Effector memory CD8-positive, alpha-beta T cell (primary cell): ENCODE data around the gene SLC39A11.

ENCODE experiments used
- ATAC-seq: fragments of 150-1000 bp; cut with Tn5 transposase; replicated peaks from 2 replicates; pipeline ENCODE4 v1.10.0; 2021; ENCODE audit warnings: mild to moderate bottlenecking, moderate library complexity
- DNase-seq, 3 experiments: peaks; one replicate each; pipeline ENCODE4 v3.0.0; 2021
- H3K27ac Mint-ChIP-seq, 2 donors: one replicate each; pipeline ENCODE4 v1.8.0; 2022; ENCODE audit warnings: mild to moderate bottlenecking in 2 of 2, mixed read lengths in 2 of 2, moderate library complexity in 2 of 2
- H3K27me3 Mint-ChIP-seq, 2 donors: one replicate each; pipeline ENCODE4 v1.8.0; 2022; ENCODE audit warnings: mixed read lengths in 2 of 2
- H3K36me3 Mint-ChIP-seq: one replicate; pipeline ENCODE4 v1.8.0; 2022; ENCODE audit warnings: mild to moderate bottlenecking, moderate library complexity, mixed read lengths; ENCODE audit not compliant: insufficient read depth
- H3K4me1 Mint-ChIP-seq, 2 donors: one replicate each; pipeline ENCODE4 v1.8.0; 2022; ENCODE audit warnings: low read depth in 2 of 2, mixed read lengths in 2 of 2
- H3K4me3 Mint-ChIP-seq, 2 donors: one replicate each; pipeline ENCODE4 v1.8.0; 2022; ENCODE audit warnings: mild to moderate bottlenecking in 2 of 2, mixed read lengths in 2 of 2, moderate library complexity in 2 of 2
- H3K9me3 Mint-ChIP-seq, 2 donors: one replicate each; pipeline ENCODE4 v1.8.0; 2022; ENCODE audit warnings: mixed read lengths in 2 of 2

SLC39A11 gene

DNA sequence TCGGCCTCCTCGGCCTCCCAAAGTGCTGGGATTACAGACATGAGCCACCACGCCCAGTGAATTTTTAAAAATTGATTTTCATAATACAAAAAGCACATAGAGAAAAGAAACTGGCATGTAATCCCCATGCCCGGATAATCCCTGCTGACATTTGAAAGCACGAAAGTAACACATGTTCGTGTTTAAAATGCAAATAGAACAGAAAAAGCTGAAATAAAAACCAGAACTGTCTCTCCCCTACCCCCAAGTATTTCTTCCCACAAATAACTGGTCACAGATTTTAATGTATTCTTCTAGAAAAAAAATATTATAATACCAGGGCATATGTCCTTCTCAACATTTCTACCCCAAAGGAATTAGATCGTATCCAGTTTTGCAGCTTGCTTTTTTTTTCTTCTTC lies 222.9 kb downstream of the SLC39A11 start:
- H3K27ac Mint-ChIP-seq, result no peak overlapping the region

DNA sequence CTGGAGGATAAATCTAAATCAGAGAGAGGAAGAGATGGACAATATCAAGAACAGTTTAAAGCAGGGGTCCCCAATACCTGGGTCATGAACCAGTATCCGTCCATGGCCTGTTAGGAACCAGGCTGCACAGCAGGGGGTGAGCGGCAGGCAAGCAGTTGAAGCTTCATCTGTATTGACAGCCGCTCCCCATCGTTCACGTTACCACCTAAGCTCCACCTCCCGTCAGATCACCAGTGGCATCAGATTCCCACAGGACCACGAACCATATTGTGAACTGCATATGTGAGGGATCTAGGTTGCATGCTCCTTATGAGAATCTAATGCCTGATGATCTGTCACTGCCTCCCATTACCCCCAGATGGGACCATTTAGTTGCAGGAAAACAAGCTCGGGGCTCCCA lies 226.5 kb downstream of the SLC39A11 start:
- no peak for ATAC-seq
- H3K4me1 Mint-ChIP-seq, result peaks cover 4 to 7% of the 10 kb centered on the region in 2 donors
- H3K9me3 Mint-ChIP-seq, result no peaks in the 10 kb centered on the region
- H3K27ac Mint-ChIP-seq, result no peak overlapping the region
- no peak overlapping the region for H3K4me3 Mint-ChIP-seq
- H3K36me3 Mint-ChIP-seq, result peaks cover 6% of the 10 kb centered on the region
- H3K27me3 Mint-ChIP-seq, result no peaks in the 10 kb centered on the region
- DNase-seq, result no peak

More for the DNA sequence above, 222.9 kb downstream of the SLC39A11 start:
- H3K4me1 Mint-ChIP-seq, result peaks cover 2 to 7% of the 10 kb centered on the region in 2 donors
- H3K36me3 Mint-ChIP-seq, result peaks cover 8% of the 10 kb centered on the region
- H3K9me3 Mint-ChIP-seq, result no peaks in the 10 kb centered on the region
- no peaks in the 10 kb centered on the region for H3K27me3 Mint-ChIP-seq
- DNase-seq, result no peak
- no peak for ATAC-seq
- no peak overlapping the region for H3K4me3 Mint-ChIP-seq

DNA sequence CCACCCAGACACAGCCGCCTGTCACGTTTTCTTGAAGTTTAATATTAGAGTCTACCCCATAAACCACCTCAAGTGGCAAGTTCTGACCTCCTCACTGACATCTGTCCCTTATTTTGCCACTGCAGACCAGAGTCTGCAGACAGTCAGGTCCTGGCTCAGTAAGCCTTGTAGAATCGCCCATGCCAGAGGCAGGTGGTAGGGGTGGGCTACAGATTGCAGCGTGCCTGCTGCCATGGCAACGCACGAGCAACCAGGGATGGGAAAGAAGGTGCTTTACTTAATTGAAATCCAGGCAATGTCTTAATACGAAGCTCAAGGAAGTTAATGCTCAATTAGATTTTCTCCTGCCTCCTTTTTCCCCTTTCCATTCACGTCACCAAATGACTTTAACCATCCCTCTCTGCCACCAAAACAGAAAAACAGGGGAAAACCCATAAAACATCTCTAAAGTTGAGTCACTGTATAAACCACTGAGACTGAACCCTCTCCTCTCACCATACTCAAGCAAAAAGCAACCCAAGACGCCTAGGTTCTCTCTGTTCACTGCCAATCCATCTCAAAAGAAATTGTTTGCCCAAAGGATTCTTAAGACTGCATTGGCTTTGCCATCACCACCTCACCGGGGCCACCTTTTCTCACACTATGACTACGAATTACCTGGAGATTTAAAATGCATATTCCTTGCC lies 228.8 kb downstream of the SLC39A11 start:
- DNase-seq (no peak), ATAC-seq (no peak)
- H3K36me3 Mint-ChIP-seq, result peaks cover 3% of the 10 kb centered on the region
- no peaks in the 10 kb centered on the region for H3K9me3 Mint-ChIP-seq
- no peak overlapping the region for H3K27ac Mint-ChIP-seq
- H3K4me3 Mint-ChIP-seq, result no peak overlapping the region
- H3K4me1 Mint-ChIP-seq, result peaks cover 2 to 7% of the 10 kb centered on the region in 2 donors
- H3K27me3 Mint-ChIP-seq, result no peaks in the 10 kb centered on the region

DNA sequence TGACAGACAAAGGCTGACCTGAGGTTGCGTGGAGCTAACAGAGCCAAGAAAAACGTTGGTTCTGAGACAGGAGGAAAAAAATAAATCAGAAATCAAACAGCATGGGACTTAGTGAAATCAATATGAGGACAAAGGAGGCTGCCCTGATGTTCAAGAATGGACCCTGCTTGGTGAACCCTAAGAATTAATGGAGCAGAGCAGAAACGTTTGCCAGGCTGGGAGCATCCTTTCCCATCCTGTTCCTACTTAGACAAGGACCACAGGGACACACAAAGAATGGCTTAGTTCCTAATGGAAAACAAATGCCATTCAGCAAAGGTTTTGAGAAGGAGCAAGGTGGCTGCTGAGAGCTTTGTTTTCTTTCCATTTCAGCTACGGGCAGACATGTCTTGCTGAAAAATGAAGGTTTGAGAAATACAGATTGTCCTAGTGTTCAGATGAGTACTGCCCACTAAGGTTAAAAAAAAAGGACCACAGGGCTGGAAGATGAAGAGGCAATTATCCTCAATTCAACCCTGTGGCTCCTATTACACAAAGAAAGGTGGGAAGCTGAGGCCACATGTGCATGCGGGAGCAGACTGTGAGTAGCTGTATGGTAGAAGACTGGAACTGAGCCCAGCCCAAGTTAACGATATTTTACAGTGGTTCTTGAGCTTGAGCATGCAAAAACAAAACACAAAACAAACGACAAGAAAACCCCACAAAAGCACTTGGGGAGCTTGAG lies 230.1 kb downstream of the SLC39A11 start:
- Mint-ChIP-seq H3K4me1 (peaks cover 2 to 7% of the 10 kb centered on the region in 2 donors), H3K27ac (no peak overlapping the region)
- ATAC-seq, result no peak

DNA sequence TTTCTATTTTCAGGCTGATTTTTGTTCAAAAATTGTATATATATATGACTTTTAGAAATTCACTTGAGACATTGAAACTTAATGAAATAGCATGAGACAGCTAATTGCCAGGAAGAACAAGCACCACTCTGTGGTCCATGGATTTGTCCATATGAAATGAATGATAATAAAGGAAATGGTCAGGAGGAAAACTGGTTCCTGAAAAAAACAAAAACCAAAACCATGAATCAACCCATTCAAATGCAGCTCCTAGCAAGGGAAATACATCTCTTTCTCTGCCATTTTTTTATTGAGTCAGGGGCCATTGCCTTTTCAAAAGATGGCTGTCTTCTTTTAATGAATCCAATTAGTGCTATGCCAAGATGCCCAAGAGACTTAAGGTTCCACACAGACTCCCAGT lies 230.7 kb downstream of the SLC39A11 start:
- H3K36me3 Mint-ChIP-seq, result no peaks in the 10 kb centered on the region
- H3K27me3 Mint-ChIP-seq, result no peaks in the 10 kb centered on the region
- H3K27ac Mint-ChIP-seq, result no peak overlapping the region
- no peak for ATAC-seq
- no peak for DNase-seq
- peaks cover 2 to 7% of the 10 kb centered on the region in 2 donors for H3K4me1 Mint-ChIP-seq
- no peak overlapping the region for H3K4me3 Mint-ChIP-seq
- H3K9me3 Mint-ChIP-seq, result no peaks in the 10 kb centered on the region

More for the DNA sequence above, 230.1 kb downstream of the SLC39A11 start:
- peaks cover 3% of the 10 kb centered on the region for H3K36me3 Mint-ChIP-seq
- no peak for DNase-seq
- H3K9me3 Mint-ChIP-seq, result no peaks in the 10 kb centered on the region
- H3K27me3 Mint-ChIP-seq, result no peaks in the 10 kb centered on the region
- H3K4me3 Mint-ChIP-seq, result no peak overlapping the region

DNA sequence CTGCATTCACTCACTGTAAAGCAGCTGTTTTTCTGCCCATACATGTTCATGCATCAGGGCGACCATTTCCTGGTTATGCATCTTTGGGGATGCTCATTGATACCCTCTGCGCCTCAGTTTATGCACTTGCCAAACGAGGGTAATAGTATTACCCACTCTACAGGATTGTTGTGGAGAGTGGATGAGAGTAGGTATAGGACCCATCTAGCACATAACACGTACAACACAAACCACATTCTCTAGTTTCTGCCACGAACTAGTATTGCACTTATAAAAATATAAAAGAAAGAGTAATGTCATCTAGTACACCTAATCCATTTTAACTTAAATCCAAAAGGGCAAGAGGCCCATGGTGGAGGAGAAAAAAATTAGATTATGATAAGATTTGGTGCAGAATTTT lies 231.7 kb downstream of the SLC39A11 start:
- H3K27ac Mint-ChIP-seq, result no peak overlapping the region
- H3K4me1 Mint-ChIP-seq, result peaks cover 2 to 6% of the 10 kb centered on the region in 2 donors
- no peaks in the 10 kb centered on the region for H3K36me3 Mint-ChIP-seq
- no peaks in the 10 kb centered on the region for H3K27me3 Mint-ChIP-seq
- H3K4me3 Mint-ChIP-seq, result no peak overlapping the region
- ATAC-seq (no peak), DNase-seq (no peak)
- H3K9me3 Mint-ChIP-seq, result no peaks in the 10 kb centered on the region

DNA sequence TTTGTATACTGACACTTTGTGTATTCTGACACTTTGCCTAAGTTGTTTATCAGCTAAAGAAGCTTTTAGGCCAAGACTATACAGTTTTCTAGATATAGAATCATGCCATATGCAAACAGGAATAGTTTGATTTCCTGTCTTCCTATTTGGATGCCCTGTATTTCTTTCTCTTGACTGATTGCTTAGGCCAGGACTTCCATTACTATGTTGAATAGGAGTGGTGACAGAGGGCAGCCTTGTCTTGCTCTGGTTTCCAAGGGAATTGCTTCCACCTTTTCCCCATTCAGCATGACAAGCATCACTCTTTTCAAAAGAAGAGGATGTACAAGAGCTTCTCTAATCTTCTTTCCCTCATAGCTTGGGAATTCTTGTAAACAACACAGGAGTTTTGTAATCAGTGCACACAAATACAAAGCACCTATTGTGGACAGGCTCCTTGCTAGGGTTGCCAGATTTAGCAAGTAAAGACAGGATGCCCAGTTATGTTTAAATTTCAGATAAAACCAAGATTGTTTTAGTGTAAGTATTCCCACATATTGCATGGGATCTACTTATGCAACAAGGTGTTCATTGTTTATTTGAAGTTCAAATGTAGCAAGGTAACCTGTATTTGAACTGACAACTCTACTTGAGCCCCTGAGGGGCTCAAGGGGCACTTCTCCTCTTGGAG lies 233.5 kb downstream of the SLC39A11 start:
- Mint-ChIP-seq H3K4me3 (no peak overlapping the region), H3K4me1 (peaks cover 0 to 4% of the 10 kb centered on the region in 2 donors), H3K36me3 (no peaks in the 10 kb centered on the region), H3K27ac (no peak overlapping the region), H3K9me3 (no peaks in the 10 kb centered on the region), H3K27me3 (no peaks in the 10 kb centered on the region)
- ATAC-seq (no peak), DNase-seq (no peak)

DNA sequence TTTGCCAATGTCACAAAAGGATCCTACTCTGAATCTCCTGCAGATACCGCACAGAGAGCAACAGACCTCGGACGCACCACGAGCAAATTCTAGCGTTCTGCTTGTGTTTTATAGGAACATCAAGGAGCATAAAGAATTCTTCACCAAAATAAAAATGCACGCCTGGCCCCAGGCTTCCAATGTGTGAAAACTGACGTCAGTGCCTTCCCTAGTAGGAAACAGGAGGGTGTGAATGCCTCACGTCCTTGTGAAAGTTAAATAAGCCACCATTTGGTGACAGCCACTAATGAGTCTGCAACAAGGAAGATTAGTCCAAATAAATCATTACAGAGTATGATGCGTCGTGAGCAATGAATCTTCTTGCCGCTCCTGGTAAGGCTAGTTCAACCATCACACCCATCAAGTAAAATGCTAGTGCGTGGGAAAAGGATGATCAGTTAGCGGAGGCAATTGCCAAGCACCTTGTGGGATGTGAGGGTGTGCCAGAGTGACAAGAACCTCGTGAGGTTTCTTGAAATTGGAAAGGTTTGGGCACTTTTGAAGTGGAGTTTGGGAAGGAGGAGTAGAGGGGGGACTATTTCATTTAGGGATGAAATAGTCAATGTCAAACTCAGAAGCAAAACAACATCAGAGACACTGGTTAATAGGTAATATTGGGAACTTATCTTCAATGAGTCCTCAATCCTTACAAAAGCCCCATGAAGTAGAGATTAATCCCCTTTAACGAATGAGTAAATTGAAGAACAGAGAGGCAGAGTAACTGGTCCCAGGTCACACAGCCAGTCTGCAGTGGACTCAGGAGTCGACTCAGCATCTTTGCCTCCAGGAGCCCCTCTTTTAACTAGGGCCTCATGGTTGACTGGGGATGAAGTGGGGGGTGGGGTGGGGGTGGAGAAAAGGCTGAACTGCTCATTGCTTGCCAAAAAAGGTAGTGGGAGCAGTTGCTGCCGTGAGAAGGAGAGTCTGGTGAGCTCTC lies 238.8 kb downstream of the SLC39A11 start:
- no peaks in the 10 kb centered on the region for H3K9me3 Mint-ChIP-seq
- no peak for ATAC-seq
- no peaks in the 10 kb centered on the region for H3K27me3 Mint-ChIP-seq
- no peak overlapping the region for H3K4me3 Mint-ChIP-seq
- no peak overlapping the region for H3K27ac Mint-ChIP-seq
- H3K4me1 Mint-ChIP-seq, result peaks cover 0 to 7% of the 10 kb centered on the region in 2 donors
- DNase-seq, result no peak
- H3K36me3 Mint-ChIP-seq, result peaks cover 5% of the 10 kb centered on the region

DNA sequence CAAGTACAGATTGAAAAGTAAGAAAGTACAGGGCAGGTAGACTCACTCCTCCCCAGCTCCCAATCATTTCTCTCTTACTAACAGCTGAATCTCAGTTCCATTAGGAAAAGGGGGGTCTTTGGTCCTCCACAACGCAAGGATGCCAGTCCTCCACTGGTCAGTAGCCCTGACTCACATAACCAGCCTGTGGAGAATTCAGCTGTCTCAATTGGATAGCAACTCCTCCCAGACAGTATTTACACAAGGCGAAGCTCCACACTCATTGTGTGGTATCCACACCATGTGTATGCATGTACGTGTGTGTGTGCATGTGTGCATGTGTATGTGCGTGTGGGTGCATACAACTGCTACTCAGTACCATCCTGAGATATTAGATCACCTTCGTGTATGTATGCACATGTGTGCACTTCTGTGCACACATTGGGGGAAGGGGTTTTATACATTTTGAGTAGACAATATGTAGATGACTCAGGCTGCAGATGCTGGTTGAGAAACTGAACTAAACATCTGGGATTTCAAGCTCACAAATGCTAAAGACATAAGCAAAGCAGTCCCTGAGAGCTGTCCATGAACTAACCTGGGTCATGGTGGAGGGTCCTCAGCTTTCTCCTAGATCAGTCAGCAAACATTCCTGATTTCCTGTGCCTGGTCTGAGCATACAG lies 240.1 kb downstream of the SLC39A11 start:
- H3K4me1 Mint-ChIP-seq, result peaks cover 0 to 7% of the 10 kb centered on the region in 2 donors
- H3K36me3 Mint-ChIP-seq, result peaks cover 5% of the 10 kb centered on the region
- DNase-seq, result no peak
- ATAC-seq, result no peak
- H3K9me3 Mint-ChIP-seq, result no peaks in the 10 kb centered on the region
- no peak overlapping the region for H3K27ac Mint-ChIP-seq
- no peak overlapping the region for H3K4me3 Mint-ChIP-seq
- H3K27me3 Mint-ChIP-seq, result no peaks in the 10 kb centered on the region

DNA sequence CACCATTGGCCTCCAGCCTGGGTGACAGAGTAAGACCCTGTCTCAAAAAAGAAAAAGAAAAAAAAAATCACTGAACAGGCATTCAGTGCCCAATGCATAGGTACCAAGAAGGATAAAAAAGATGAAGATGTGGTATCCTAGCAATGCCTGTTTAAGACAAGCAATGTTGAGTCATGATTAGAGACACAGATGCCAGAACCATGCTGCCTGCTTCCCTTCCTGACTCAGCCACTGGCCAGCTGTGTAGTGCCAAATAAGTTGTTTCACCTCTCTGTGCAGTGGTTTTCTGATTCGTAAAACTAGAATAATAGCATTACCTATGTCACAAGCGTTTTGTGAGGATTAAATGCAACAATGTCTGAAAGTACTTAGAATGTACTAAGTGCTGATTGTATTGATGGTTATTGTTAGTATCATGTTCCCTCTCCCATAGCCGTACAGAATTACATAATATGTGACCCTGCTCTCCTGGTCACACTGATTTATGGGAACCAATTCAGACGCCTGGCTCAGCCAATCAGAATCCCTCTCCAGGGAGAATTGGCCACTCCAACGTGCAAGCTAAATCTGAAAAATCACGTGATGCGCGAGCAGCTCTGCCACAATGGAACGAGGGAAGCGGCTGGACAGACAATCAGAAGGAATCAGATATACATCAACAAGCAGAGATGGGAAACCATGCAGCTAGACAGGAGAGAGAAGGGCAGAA lies 241.9 kb downstream of the SLC39A11 start:
- ATAC-seq (no peak), DNase-seq (no peak)
- peaks cover 0 to 7% of the 10 kb centered on the region in 2 donors for H3K4me1 Mint-ChIP-seq
- no peaks in the 10 kb centered on the region for H3K9me3 Mint-ChIP-seq
- peaks cover 5% of the 10 kb centered on the region for H3K36me3 Mint-ChIP-seq
- no peaks in the 10 kb centered on the region for H3K27me3 Mint-ChIP-seq
- H3K27ac Mint-ChIP-seq, result no peak overlapping the region
- H3K4me3 Mint-ChIP-seq, result no peak overlapping the region

DNA sequence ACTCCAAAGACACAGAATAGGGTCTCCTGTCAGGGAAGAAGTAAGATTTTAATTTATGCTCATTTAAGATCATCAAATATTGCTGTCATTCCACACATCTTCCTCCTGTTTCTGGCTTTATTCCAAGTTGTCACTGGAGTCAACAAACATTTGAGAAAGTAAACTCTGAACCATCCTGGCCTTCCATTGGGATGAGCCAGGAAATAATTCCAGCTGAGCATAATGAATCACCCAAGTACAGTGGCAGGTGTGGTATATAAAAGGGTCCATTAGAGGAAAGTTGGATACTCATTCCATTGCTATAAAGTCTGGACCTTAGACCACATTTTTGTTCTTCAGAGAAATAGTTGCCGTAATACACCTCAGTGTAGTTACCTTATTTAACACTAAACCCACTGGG lies 246.1 kb downstream of the SLC39A11 start:
- no peak for DNase-seq
- no peaks in the 10 kb centered on the region for H3K4me1 Mint-ChIP-seq
- H3K9me3 Mint-ChIP-seq, result no peaks in the 10 kb centered on the region
- H3K27ac Mint-ChIP-seq, result no peak overlapping the region
- no peak overlapping the region for H3K4me3 Mint-ChIP-seq
- H3K27me3 Mint-ChIP-seq, result no peaks in the 10 kb centered on the region
- ATAC-seq, result no peak
- H3K36me3 Mint-ChIP-seq, result peaks cover 13% of the 10 kb centered on the region

DNA sequence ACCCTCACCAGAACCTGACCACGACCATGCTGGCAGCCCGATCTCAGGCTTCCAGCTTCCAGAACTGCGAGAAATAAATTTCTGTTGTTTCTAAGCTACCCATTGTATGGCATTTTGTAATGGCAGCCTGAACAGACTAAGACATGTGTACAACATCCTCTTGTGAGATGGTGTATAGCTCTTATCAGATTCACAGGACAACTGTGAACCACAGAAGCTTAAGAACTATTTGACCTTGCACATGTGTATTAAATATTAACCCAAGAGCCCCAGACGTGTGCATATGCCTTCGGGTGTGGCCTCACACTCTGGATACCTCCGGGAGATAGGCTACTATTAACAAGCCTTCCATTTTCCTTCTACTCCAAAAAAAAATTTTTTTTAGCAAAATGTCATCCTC lies 248.9 kb downstream of the SLC39A11 start:
- Mint-ChIP-seq H3K9me3 (no peaks in the 10 kb centered on the region), H3K4me1 (no peaks in the 10 kb centered on the region), H3K36me3 (peaks cover 8% of the 10 kb centered on the region), H3K27me3 (no peaks in the 10 kb centered on the region), H3K4me3 (no peak overlapping the region), H3K27ac (no peak overlapping the region)
- ATAC-seq, result no peak
- no peak for DNase-seq
